Fibroblast of peridontal ligament (primary cell): ENCODE results near the gene SLC7A1.

Source experiments
- DNase-seq: peaks from one replicate; pipeline ENCODE4 v3.0.0-alpha.2; 2010; ENCODE audit errors: extremely low read depth

The SLC7A1 gene

DNA sequence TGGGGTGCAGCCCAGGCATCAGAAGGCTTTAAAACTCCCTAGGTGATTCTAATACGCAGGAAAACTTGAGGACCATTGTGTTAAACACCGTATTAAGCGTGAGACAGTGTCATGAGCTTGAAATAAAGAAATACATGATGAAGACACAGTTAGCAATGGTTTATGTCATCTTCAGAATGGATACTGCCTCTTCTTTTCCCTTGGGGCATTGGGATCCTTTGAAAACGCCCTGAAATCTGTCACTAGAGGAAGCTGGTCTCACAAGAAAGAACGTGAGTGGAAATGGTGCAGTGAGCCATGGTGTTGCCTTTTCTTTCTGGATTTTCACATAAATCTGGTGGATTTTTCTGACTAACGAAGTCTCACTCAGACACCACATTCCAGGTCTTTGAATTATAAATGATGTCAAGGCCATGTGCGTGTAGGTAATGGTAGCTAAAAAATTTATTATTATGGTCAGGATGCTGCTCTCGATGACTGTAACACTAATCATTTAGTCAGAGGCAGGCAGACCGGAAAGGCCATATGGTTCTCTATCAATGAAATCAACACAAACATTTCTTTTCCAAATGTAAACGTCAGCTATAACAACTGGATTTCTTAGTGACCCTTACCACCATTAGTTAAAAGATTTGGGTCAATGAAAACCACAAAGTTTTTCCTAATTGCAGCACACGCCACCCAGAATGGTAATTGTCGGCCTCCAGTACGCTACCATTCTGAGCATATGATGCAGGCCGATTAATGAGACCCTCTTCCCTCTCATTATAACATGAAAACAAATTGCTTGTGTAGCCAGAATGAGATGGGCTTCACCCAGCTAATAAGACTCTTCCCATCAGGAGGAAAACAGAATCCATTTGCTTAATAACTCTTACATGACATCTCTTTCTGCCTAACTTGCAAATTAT, 105.6 kb downstream of the SLC7A1 start:
- DNase-seq: no peak

GRCh38 chr13:29487466-29488454, 107.7 kb downstream of the SLC7A1 start:
- no peak for DNase-seq

DNA sequence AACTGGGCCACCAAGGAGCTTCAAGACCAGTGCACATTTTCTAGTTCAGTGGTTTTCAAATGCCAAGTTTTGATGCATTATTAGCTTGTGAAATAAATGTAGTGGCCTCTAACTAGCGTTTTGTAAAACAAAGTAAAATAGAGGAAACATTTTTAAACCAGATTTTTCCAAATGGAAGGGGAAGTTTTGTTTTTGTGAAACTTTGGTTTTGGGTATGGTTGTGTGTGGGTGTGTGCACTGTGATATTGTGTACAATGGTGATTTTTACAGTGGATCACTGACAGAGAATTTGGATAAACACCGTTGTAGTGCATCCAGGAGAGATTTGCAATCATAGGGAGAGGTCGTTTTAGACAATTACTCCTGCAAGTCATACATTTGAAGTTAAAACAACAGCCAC, 108.9 kb downstream of the SLC7A1 start:
- DNase-seq: no peak

- DNase-seq: no peak
These were observed 110.7 kb downstream of the SLC7A1 start for GRCh38 chr13:29484796-29485195.

DNA sequence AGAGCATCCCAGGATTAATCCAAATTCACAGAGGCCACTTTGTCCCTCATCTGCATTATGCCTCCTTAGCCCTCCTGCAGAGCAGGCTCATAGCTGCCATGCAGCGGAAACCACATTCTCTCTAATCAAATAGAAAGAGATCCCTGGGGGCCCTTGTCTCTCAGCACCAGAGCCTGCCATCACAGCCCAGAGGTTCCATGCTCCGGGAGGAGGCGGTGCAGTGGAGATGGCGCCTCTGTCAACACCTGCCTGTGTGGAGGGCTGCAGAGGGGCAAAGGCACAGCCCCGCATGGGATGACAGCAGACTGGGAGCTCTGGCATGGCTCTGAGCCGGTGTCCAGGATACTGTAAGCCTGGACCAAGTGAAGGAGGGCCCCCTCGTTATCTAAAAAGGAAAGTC, 111.3 kb downstream of the SLC7A1 start:
- no peak for DNase-seq

DNA sequence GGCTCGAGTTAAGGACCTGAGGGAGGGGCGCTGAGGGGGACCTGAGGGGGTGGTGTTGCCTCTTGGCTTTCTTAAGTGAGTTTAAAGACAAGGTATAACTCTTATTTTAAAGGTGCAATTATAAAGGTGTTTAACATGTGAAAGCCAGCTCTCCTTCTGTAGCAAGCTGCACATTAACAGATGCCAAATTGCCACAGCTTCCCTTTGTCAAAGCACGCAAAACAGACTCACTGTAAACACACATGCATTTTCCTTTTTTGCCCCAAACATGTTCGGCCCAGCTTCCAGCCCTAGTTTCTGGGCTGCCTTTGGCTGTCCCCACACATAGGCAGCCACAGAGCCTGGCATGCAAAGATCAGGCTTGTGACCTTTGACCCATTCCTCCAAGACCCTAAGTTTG, 111.9 kb downstream of the SLC7A1 start:
- no peak for DNase-seq

DNA sequence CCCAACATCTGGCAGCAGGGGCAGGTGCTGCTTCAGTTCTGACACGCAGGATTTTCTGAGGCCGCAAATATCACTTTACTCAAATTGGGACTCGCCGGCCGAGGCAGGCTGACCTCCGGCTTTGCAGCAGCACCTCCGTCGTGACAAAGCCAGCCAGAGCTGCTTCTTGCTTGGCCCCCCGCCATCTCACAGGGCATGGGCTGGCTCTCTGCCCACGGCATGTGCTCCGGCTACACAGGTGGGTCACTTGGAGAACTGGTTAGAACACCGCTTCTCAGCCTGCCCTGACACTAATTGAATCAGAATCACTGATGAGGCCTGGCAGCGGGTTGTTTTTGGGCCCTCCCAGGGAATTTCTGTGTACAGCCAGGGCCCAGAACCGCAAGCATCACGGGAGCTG, 112.3 kb downstream of the SLC7A1 start:
- DNase-seq: no peak

DNA sequence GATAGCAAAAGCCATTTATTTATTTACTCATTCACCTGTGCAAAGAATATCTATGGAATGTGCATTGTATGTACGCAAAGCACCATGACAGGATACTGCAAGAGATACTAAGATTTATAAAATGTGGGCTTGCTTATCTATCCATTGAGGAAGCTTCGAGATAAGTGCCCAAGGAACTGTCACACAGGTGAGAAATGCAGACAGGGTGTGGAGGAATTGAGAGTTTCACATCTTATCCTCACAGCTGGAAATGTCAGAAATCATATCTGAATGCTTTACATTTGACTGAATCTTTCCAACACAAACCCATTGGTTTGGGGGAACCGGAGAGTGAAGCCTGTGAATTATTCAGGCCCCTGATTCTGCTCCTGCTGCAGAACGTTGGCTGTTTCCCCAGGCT, 113.0 kb downstream of the SLC7A1 start:
- no peak for DNase-seq

DNA sequence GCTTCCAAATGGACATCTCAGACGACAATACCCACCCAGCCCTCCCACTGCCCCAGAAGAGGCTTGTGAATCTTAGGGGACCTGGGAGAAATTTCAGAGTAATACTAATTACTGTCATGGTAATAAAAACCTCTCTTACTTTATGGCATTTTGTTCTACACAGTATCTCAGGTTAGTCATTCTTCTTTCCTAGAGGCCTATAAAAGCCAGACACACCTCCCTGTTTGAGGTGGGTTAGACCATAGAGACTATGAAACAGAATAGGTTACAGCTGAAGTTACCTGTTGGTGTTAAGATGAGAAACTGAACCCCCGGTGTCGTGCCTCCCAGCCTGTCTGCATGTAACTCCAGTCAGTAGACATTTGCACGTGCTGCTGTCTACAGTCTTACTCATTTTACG, 113.9 kb downstream of the SLC7A1 start:
- DNase-seq: no peak

DNA sequence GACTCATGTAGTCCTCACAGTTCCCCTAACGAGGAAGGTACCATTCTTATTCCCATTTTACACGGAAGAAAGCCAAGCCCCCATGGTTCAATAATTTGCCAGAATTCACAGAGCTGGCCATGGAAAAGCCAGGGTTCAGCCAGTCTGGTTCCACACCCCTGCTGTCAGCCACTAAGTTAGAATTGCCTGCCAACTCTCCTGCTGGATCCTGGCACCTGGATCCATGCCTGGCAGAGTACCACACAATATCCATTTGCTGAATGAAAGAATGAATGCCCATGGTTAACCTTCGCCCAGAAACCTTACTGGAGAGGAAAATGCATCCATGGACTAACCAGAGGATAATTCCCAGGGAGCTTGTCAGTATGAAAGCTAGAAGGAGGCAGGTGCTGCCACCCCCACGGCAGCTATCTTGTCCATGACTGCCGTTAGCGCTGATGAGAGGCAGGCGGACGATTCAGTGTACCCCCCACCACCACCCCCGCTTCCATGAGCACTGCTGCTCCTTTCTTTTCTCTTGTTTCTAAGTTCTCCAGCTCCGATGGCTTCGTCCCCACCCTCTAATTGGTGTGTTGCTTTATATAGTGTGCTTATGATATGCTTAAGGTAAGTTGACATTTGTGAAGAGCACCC, 114.5 kb downstream of the SLC7A1 start:
- no peak for DNase-seq

DNA sequence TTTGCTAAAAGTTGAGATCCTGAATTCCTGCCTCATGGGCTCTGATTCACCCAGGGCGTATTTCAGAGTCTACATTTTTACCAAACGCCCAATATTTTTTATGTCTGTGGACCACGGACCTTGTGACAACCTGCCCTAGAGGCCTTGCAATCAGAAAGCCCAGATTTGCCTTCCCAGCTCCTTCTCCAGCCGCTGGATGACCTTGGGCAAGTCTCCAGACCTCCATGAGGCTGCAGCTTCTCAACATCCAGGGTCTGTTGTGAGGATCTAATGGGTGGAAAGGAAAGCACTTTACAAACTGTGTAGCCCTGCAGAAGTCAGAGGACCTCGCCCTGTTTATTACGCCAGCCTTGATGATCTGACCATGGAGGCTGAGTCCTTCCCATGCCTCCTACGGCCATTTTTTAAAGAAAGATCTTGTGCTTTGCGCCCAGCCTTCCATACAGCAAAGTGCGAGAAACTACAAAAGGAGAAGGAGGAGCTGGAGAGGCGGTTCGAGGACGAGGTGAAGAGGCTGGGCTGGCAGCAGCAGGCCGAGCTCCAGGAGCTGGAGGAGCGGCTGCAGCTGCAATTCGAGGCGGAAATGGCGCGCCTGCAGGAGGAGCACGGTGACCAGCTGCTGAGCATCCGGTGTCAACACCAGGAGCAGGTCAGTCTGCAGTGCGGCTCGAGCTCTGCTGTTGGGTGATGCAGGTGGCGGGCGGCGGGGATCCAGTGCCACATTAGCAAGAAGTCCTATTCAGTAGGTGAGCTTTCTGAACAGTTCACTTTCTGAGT, 115.6 kb downstream of the SLC7A1 start:
- DNase-seq: no peak

DNA sequence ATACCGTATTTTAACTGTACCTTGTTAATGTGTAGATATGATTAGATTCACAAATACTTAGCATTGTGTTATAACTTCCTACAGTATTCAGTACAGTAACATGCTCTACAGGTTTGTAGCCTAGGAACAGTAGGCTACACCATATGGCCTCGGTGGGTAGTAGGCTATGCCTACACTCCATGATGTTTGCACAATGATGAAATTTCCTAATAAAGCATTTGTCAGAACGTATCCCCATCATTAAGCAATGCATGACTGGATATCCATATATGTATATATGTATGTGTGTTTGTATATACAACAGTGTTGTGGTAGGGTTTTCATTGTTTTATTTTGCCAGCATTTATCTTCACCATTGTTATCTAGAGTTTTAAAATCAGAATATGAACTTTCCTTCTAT, 119.4 kb downstream of the SLC7A1 start:
- DNase-seq: no peak

- DNase-seq: peak; percentile 86
These were observed 120.5 kb downstream of the SLC7A1 start for GRCh38 chr13:29474991-29475390.

- no peak for DNase-seq
These were observed 122.3 kb downstream of the SLC7A1 start for GRCh38 chr13:29473166-29473565.

- DNase-seq: peak; percentile 54
These were observed 123.0 kb downstream of the SLC7A1 start for GRCh38 chr13:29472332-29472961.

GRCh38 chr13:29471551-29471950, 123.9 kb downstream of the SLC7A1 start:
- DNase-seq: no peak

DNA sequence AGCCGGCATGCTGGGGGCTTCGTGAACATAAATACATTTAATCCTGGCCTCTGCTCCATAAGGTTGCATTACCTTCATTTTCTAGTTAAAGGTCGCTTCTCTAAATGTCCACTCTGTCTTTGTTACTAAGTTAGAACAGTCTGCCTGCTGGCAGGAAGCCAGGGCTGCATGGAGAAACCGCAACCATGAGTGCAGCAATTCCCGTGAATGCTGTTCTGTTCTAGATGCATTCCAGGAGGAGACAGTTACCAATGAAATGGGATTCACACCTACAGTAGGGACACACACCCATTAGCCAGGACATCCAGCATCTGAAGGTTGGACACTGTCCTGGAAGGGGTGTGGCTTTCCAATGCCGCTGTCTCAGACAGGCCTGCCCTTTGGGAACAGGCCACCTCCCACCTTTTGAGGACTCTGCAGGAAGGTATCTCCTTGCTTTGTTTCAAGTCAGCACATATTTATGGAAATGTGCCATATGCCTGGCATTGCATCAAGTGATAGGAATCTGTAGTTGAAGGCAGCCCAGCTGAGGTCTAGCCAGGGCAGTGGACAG, 129.7 kb downstream of the SLC7A1 start:
- peak; percentile 28 for DNase-seq

- DNase-seq: no peak
These were observed 131.3 kb downstream of the SLC7A1 start for GRCh38 chr13:29464105-29464679.

DNA sequence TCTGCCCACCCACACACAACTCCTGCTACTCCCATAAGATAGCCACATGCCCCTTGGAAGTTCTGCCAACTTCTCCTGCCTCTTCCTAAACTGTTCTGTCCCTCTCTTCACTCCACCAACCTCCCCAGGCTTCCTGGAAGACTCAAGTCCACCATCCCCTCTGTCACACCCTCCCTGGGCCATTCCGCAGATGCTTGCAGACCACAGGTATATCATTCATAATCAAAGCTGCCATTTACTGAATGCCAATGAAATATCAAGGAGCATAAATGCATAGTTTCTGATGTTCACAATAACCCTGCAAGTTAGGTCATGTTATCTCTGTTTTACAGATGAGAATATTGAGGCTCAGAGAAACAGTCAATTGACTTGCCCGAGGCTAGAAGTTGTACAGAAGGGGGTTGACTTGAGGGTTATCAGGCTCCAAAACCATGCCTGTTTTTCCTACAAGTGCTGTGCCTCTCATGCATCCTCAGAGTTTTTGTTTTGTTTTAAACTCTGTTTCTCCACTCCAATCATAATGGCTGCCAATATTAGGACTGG, 135.6 kb downstream of the SLC7A1 start:
- DNase-seq: no peak
